NT2/D1 (cell line): ENCODE results near the gene SFSWAP.

ENCODE experiments used
- SUZ12 ChIP-seq: IDR thresholded peaks from 2 replicates; pipeline ENCODE4 v1.6.1; 2011; ENCODE audit not compliant: insufficient read length, insufficient read depth; ENCODE audit errors: extremely low read depth
- YY1 ChIP-seq: IDR thresholded peaks from 2 replicates; pipeline ENCODE4 v1.6.1; 2011; ENCODE audit not compliant: insufficient read length, insufficient read depth

- no peak for TF ChIP-seq SUZ12
- TF ChIP-seq YY1 = no peak
Observed at GRCh38 chr12:131753005-131753404, 42.1 kb downstream of the SFSWAP start.
